K562 (cell line): ENCODE data around the gene LMAN1L. TPM values are rescaled to one million over a fixed set of nuclear protein-coding genes. Genes with fewer than 3 reads are reported as not detected.

Experiments
- ATAC-seq: fragments of 200-7000 bp; cut with Tn5 transposase; 3 replicates; pipeline ENCODE4 v1.9.1; 2020; ENCODE audit warnings: moderate library complexity
- BruUV-seq: library from RNA; stranded (reverse); fragments of 400-500 nt; replicated peaks from 2 replicates; lab custom pipeline; 2021; lab: Mats Ljungman, UMichigan
- CTCF ChIA-PET: fragments of 300-600 bp; formaldehyde crosslinking; extraction: SDS; loops from one replicate; lab custom pipeline; 2021; ENCODE audit warnings: low intra/inter-chr PET ratio; lab: Yijun Ruan, JAX
- POLR2A ChIA-PET: fragments of 300-600, 350-650 bp; sonication (Branson Sonifier 250); formaldehyde crosslinking; extraction: SDS; loops from one replicate; lab custom pipeline; 2021; ENCODE audit warnings: antibody characterized with exemption, inconsistent platforms; lab: Yijun Ruan, JAX
- DNase-seq, 4 experiments: peaks; one replicate each; pipeline versions ENCODE4 v3.0.0 to v3.0.0-alpha.2; 2011 to 2018; ENCODE audit warnings: low spot score in 3 of 4, mixed read lengths in 3 of 4; ENCODE audit errors: extremely low read depth in 1 of 4
- FAIRE-seq: peaks from 2 replicates; lab custom pipeline; 2011; peaks lifted over from hg19 to GRCh38; lab: Jason Lieb, UNC
- H2AFZ ChIP-seq: 2 replicates; pipeline ENCODE4 v1.6.0; 2011; ENCODE audit warnings: low read depth, low read length, control low read depth, inconsistent platforms
- H3K27ac ChIP-seq: fragments of 200-600 bp; 3 replicates; pipeline ENCODE4 v1.8.0; 2011; ENCODE audit warnings: low read depth, mild to moderate bottlenecking, control low read depth, inconsistent platforms, low read length, moderate library complexity, mixed read lengths; ENCODE audit errors: extremely low read depth
- H3K27me3 ChIP-seq, 2 experiments: fragments of 300-600 bp in 1 of 2; 2 replicates in 1 of 2; 3 replicates in 1 of 2; pipeline versions ENCODE4 v1.6.0 to v1.8.0; 2011; ENCODE audit warnings: inconsistent platforms in 2 of 2, low read length in 2 of 2, mild to moderate bottlenecking in 1 of 2, mixed read lengths in 1 of 2, moderate library complexity in 1 of 2; ENCODE audit not compliant: control insufficient read depth in 2 of 2, insufficient read depth in 2 of 2
- H3K36me3 ChIP-seq: fragments of 300-600 bp; 3 replicates; pipeline ENCODE4 v1.8.0; 2011; ENCODE audit warnings: mild to moderate bottlenecking, low read length, inconsistent platforms; ENCODE audit not compliant: control insufficient read depth, insufficient read depth
- H3K4me1 ChIP-seq, 2 experiments: fragments of 200-600 bp in 1 of 2; replicated peaks in 1 of 2; 2 replicates in 1 of 2; 3 replicates in 1 of 2; pipeline versions ENCODE4 v1.5.1 to v1.8.0; 2011; ENCODE audit warnings: inconsistent platforms in 2 of 2, low read length in 2 of 2, mild to moderate bottlenecking in 1 of 2, mixed read lengths in 1 of 2, moderate library complexity in 1 of 2; ENCODE audit not compliant: control insufficient read depth in 2 of 2, insufficient read depth in 2 of 2
- H3K4me2 ChIP-seq: 2 replicates; pipeline ENCODE4 v1.6.1; 2011; ENCODE audit warnings: low read length, control low read depth, inconsistent platforms, mixed read lengths; ENCODE audit not compliant: insufficient read depth
- H3K4me3 ChIP-seq: fragments of 200-600 bp; sonication (generic), shearing (Covaris generic); 2 replicates; pipeline ENCODE4 v1.5.1; 2016; ENCODE audit warnings: control low read depth, inconsistent platforms
- H3K79me2 ChIP-seq: fragments of 200-600 bp; 3 replicates; pipeline ENCODE4 v1.8.0; 2011; ENCODE audit warnings: low read length, inconsistent platforms; ENCODE audit not compliant: control insufficient read depth, insufficient read depth
- H3K9ac ChIP-seq, 2 experiments: 2 replicates each; pipeline versions ENCODE4 v1.6.0 to v1.6.1; 2011; ENCODE audit warnings: low read depth in 2 of 2, low read length in 2 of 2, control low read depth in 1 of 2, inconsistent platforms in 1 of 2, mild to moderate bottlenecking in 1 of 2, mixed read lengths in 1 of 2; ENCODE audit not compliant: insufficient read depth in 1 of 2
- H3K9me1 ChIP-seq: one replicate; pipeline ENCODE4 v1.6.0; 2011; ENCODE audit warnings: inconsistent platforms, mild to moderate bottlenecking, low read length, moderate library complexity; ENCODE audit not compliant: control insufficient read depth, insufficient read depth
- H3K9me3 ChIP-seq: replicated peaks from 2 replicates; pipeline ENCODE4 v1.5.1; 2011; ENCODE audit warnings: low read depth, low read length, inconsistent platforms; ENCODE audit not compliant: control insufficient read depth, insufficient read depth
- H4K20me1 ChIP-seq: replicated peaks from 2 replicates; pipeline ENCODE4 v1.6.1; 2011; ENCODE audit warnings: low read length, inconsistent platforms, mixed read lengths; ENCODE audit not compliant: control insufficient read depth, insufficient read depth
- BRF1 ChIP-seq: IDR thresholded peaks from 3 replicates; pipeline ENCODE4 v1.6.1; 2011; ENCODE audit warnings: borderline replicate concordance, mild to moderate bottlenecking; ENCODE audit not compliant: insufficient read length; ENCODE audit errors: extremely low read depth
- CBFB ChIP-seq: sonication (generic); formaldehyde crosslinking; IDR thresholded peaks from 2 replicates; pipeline ENCODE4 v1.4.0; 2020; ENCODE audit warnings: mild to moderate bottlenecking, missing genetic modification reagents
- CCAR2 ChIP-seq: fragments of 200-400 bp; formaldehyde crosslinking; IDR thresholded peaks from 2 replicates; pipeline ENCODE4 v1.6.1; 2017; ENCODE audit warnings: mild to moderate bottlenecking, low read depth, low read length
- E2F3 ChIP-seq: fragments of 250-450 bp; sonication (Bioruptor Pico); IDR thresholded peaks from 2 replicates; pipeline ENCODE4 v1.4.0; 2020; ENCODE audit warnings: mild to moderate bottlenecking
- EHMT2 ChIP-seq: fragments of 450-650 bp; IDR thresholded peaks from 2 replicates; pipeline ENCODE4 v1.6.1; 2018; ENCODE audit warnings: antibody characterized with exemption
- GATAD2B ChIP-seq: fragments of 450-650 bp; IDR thresholded peaks from 2 replicates; pipeline ENCODE4 v1.6.1; 2017; ENCODE audit warnings: mild to moderate bottlenecking, borderline replicate concordance
- HCFC1 ChIP-seq: IDR thresholded peaks from 2 replicates; pipeline ENCODE4 v1.6.1; 2012; ENCODE audit warnings: low read depth, low read length, improper control_type of control experiment
- MLX ChIP-seq, 2 experiments: fragments of 450-650 bp in 1 of 2; sonication (generic) in 1 of 2; formaldehyde crosslinking; conservative IDR thresholded peaks; 2 replicates each; pipeline versions ENCODE4 v1.4.0 to v1.8.1; 2020 to 2022; ENCODE audit warnings: mild to moderate bottlenecking in 1 of 2, missing genetic modification reagents in 1 of 2
- RAD21 ChIP-seq, 2 experiments: fragments of 250-450 bp in 1 of 2; fragments of 450-650 bp in 1 of 2; sonication (Bioruptor Pico) in 1 of 2; formaldehyde crosslinking in 1 of 2; IDR thresholded peaks in 1 of 2; conservative IDR thresholded peaks in 1 of 2; 2 replicates each; pipeline versions ENCODE4 v1.4.0 to v1.8.0; 2020 to 2022; ENCODE audit warnings: mild to moderate bottlenecking in 2 of 2, moderate library complexity in 1 of 2
- RBBP5 ChIP-seq: fragments of 200-600 bp; sonication (generic); IDR thresholded peaks from 2 replicates; pipeline ENCODE4 v1.6.1; 2012; ENCODE audit warnings: borderline replicate concordance, mild to moderate bottlenecking, low read length, control low read depth, inconsistent platforms; ENCODE audit not compliant: insufficient read depth, poor library complexity, severe bottlenecking
- SPI1 ChIP-seq: IDR thresholded peaks from 2 replicates; pipeline ENCODE4 v1.6.1; 2011; ENCODE audit warnings: low read depth, low read length, control low read depth, borderline replicate concordance
- ZC3H11A ChIP-seq: IDR thresholded peaks from 2 replicates; pipeline ENCODE4 v1.6.1; 2012; ENCODE audit warnings: low read depth, low read length, improper control_type of control experiment
- ZFP36 ChIP-seq: fragments of 150-350 bp; IDR thresholded peaks from 2 replicates; pipeline ENCODE4 v1.6.1; 2018; ENCODE audit warnings: low read length, low read depth; ENCODE audit not compliant: partially characterized antibody
- ZNF449 ChIP-seq: fragments of 250-450 bp; sonication (Bioruptor Pico); IDR thresholded peaks from 2 replicates; pipeline ENCODE4 v1.8.0; 2022; ENCODE audit warnings: moderate library complexity, mild to moderate bottlenecking, inconsistent platforms
- ZNF551 ChIP-seq: fragments of 250-450 bp; sonication (Bioruptor Pico); IDR thresholded peaks from 2 replicates; pipeline ENCODE4 v1.5.0; 2021; ENCODE audit warnings: mild to moderate bottlenecking, moderate library complexity
- WGBS: fragments of 100-300 bp; shearing (Covaris generic); methylation state at CpG from one replicate; pipeline ENCODE4 v1.1.6; 2016; ENCODE audit warnings: low coverage, mixed read lengths; ENCODE audit not compliant: insufficient coverage; ENCODE audit errors: missing lambda C conversion rate; 5-methylcytosine and 5-hydroxymethylcytosine counted together
- in situ Hi-C: fragments of 300-500 bp; cut with MboI; formaldehyde crosslinking; loops from 4 replicates; pipeline ENCODE4 v1.15.0; 2018; ENCODE audit warnings: inconsistent platforms, mixed read lengths
- intact Hi-C: fragments of 100-400 bp; cut with micrococcal nuclease; formaldehyde crosslinking; loops from 2 replicates; pipeline ENCODE4 v1.14.2; 2022
- polyA plus RNA-seq, 8 experiments: library from polyadenylated mRNA; depleted of rRNA in 4 of 8; stranded (reverse) in 5 of 8; unstranded in 3 of 8; fragments of >200 nt; fragmentation: Nextera tagmentation in 2 of 8; fragmentation: Illumina TruSeq in 1 of 8; extraction: Ambion mirVana in 2 of 8; extraction: Trizol in 1 of 8; gene quantifications; 2 replicates each; pipeline versions ENCODE4 v1.2.1 to v1.2.3, GENCODE V29; 2011 to 2014; ENCODE audit warnings: inconsistent platforms in 1 of 8, missing spikeins in 1 of 8
- total RNA-seq, 7 experiments: library from RNA; depleted of rRNA in 6 of 7; stranded (reverse); fragments of >200 nt in 6 of 7; fragmentation: Illumina TruSeq in 2 of 7; extraction: Trizol in 2 of 7; gene quantifications; 2 replicates each; pipeline versions ENCODE4 v1.2.1 to v1.2.3, GENCODE V29; 2011 to 2021; ENCODE audit warnings: low replicate concordance in 1 of 7
- TF ChIP-seq, protein P1 (sequence below): conservative IDR thresholded peaks from 2 replicates; pipeline ENCODE4 v1.6.1; 2011; ENCODE audit warnings: low read depth, mild to moderate bottlenecking, low read length; ENCODE audit not compliant: control insufficient read depth

Gene LMAN1L
- total and polyA plus RNA-seq, 9 of the 15 experiments (the other 6 are each of a cell fraction or from before 2014, with no cell fraction given) = not detected

DNA sequence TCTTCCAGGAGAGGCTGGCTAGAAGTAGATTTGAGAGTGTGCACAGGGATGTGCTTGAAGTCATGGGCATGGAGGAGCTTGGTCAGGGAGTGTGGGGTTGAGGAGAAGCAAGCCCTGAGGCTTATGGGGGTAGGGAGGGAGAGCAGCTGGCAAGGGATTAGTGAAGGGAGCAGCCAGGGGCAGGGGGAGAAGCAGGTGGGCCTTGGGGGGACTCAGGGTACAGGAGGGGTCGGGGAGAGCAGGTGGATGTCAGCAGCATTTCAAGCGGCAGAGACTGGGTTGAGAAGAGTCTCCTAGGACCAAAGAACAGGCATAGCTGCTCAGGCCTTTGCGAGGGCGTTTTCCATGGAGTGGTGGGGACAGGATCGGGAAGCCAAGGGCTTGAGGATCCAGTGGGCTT, 3.4 kb upstream of the LMAN1L start:
- no peak overlapping the region for H3K4me3 ChIP-seq
- no peaks in the 10 kb centered on the region for H3K9me1 ChIP-seq
- TF ChIP-seq CBFB (no peak), BRF1 (no peak), HCFC1 (no peak), CCAR2 (no peak), MLX (CRISPR knock-in tag; conservative IDR thresholded peaks at IDR 0.05) (no peak), ZC3H11A (no peak), RAD21 (CRISPR knock-in tag; conservative IDR thresholded peaks at IDR 0.05 in 1 of 2, IDR thresholded peaks at IDR 0.05 in 1 of 2) (no peak), ZNF449 (CRISPR knock-in tag) (no peak), ZNF551 (no peak), RBBP5 (no peak), E2F3 (CRISPR knock-in tag) (no peak), ZFP36 (no peak), SPI1 (no peak), GATAD2B (no peak), EHMT2 (no peak)
- TF ChIP-seq, protein P1, sequence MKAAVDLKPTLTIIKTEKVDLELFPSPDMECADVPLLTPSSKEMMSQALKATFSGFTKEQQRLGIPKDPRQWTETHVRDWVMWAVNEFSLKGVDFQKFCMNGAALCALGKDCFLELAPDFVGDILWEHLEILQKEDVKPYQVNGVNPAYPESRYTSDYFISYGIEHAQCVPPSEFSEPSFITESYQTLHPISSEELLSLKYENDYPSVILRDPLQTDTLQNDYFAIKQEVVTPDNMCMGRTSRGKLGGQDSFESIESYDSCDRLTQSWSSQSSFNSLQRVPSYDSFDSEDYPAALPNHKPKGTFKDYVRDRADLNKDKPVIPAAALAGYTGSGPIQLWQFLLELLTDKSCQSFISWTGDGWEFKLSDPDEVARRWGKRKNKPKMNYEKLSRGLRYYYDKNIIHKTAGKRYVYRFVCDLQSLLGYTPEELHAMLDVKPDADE = no peak
- TF ChIP-seq, all 486 proteins: peak for 0
- Histone ChIP-seq H3K79me2 (no peaks in the 10 kb centered on the region), H4K20me1 (no peaks in the 10 kb centered on the region; the same call in 1 of the 2 replicates), H3K4me1 (peaks cover 0 to 7% of the 10 kb centered on the region in 2 experiments; a peak in 2 of 5 replicates), H3K9me3 (no peaks in the 10 kb centered on the region), H2AFZ (no peak overlapping the region), H3K36me3 (peaks cover under 1% of the 10 kb centered on the region; the same call in 1 of the 3 replicates), H3K9ac (no peak overlapping the region; a peak in 1 of 4 replicates), H3K4me2 (no peak overlapping the region), H3K27me3 (peaks cover 0 to 21% of the 10 kb centered on the region in 2 experiments; a peak in 2 of 5 replicates), H3K27ac (no peak overlapping the region)
- in situ Hi-C loops = no loop called here
- FAIRE-seq = no peak
- ChIA-PET CTCF (no interaction called here), POLR2A (interaction anchor here (0.6 to 1.7 kb wide), 3 partner anchors 9 to 19 kb away, joined by 3 to 8 read pairs (median 3); no protein-coding TSS in a partner anchor)
- DNase-seq = no peak
- 4% methylated on average over 4 of the region's 5 CpGs for WGBS
- BruUV-seq = no TSS peak
- no peak; the same call in 2 of the 3 replicates for ATAC-seq
- intact Hi-C loops = no loop called here
